Body of pancreas (tissue), 4 donors: Measurements from ENCODE around the gene REXO2.

Experiments
- POLR2A ChIP-seq, 3 donors: fragments of 450-650 bp; IDR thresholded peaks; one replicate each; pipeline ENCODE4 v1.6.1; 2016; ENCODE audit warnings: antibody characterized with exemption in 3 of 3, mild to moderate bottlenecking in 2 of 3
- TF ChIP-seq, protein P1 (sequence below), 7 experiments: fragments of 450-650 bp in 4 of 7; fragments of 200-600 bp in 3 of 7; sonication (generic) in 3 of 7; IDR thresholded peaks; one replicate each; pipeline ENCODE4 v1.5.1; 2016 to 2019; ENCODE audit warnings: antibody characterized with exemption in 7 of 7

GRCh38 chr11:114466742-114467141 lies 27.5 kb downstream of the REXO2 start:
- TF ChIP-seq, protein P1, sequence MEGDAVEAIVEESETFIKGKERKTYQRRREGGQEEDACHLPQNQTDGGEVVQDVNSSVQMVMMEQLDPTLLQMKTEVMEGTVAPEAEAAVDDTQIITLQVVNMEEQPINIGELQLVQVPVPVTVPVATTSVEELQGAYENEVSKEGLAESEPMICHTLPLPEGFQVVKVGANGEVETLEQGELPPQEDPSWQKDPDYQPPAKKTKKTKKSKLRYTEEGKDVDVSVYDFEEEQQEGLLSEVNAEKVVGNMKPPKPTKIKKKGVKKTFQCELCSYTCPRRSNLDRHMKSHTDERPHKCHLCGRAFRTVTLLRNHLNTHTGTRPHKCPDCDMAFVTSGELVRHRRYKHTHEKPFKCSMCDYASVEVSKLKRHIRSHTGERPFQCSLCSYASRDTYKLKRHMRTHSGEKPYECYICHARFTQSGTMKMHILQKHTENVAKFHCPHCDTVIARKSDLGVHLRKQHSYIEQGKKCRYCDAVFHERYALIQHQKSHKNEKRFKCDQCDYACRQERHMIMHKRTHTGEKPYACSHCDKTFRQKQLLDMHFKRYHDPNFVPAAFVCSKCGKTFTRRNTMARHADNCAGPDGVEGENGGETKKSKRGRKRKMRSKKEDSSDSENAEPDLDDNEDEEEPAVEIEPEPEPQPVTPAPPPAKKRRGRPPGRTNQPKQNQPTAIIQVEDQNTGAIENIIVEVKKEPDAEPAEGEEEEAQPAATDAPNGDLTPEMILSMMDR (IDR thresholded peaks at IDR 0.05), result no peak
- TF ChIP-seq POLR2A (IDR thresholded peaks at IDR 0.05), result no peak
